IgD-negative memory B cell (primary cell): Measurements from ENCODE around the gene POU2F3. TPM values are rescaled to one million over a fixed set of nuclear protein-coding genes. Genes with fewer than 3 reads are reported as not detected.

ENCODE experiments used
- H3K27ac Mint-ChIP-seq, 3 donors: one replicate each; pipeline ENCODE4 v1.8.0; 2020 to 2022; ENCODE audit warnings: mild to moderate bottlenecking in 3 of 3, mixed read lengths in 3 of 3, moderate library complexity in 1 of 3
- H3K27me3 Mint-ChIP-seq: one replicate; pipeline ENCODE4 v1.8.0; 2021; ENCODE audit warnings: mixed read lengths
- H3K36me3 Mint-ChIP-seq: one replicate; pipeline ENCODE4 v1.8.0; 2020; ENCODE audit warnings: mild to moderate bottlenecking, mixed read lengths
- H3K4me1 Mint-ChIP-seq, 3 donors: one replicate each; pipeline ENCODE4 v1.8.0; 2020 to 2022; ENCODE audit warnings: mixed read lengths in 3 of 3, mild to moderate bottlenecking in 1 of 3
- H3K4me3 Mint-ChIP-seq, 4 donors: one replicate each; pipeline ENCODE4 v1.8.0; 2020 to 2022; ENCODE audit warnings: mild to moderate bottlenecking in 4 of 4, mixed read lengths in 4 of 4, moderate library complexity in 3 of 4
- H3K9me3 Mint-ChIP-seq, 3 donors: one replicate each; pipeline ENCODE4 v1.8.0; 2020 to 2021; ENCODE audit warnings: mixed read lengths in 3 of 3, mild to moderate bottlenecking in 1 of 3
- polyA plus RNA-seq: library from polyadenylated mRNA; unstranded; fragments of 300-500 nt; fragmentation: Illumina TruSeq; gene quantifications from one replicate; pipeline ENCODE4 v1.2.3, GENCODE V29; 2021

POU2F3 gene
- polyA plus RNA-seq, 1 donor from 2014 or later, result not detected

- H3K9me3 Mint-ChIP-seq, result peaks cover 0 to 2% (median 0%) of the 10 kb centered on the region in 3 donors
- H3K27ac Mint-ChIP-seq, result no peak overlapping the region
- no peaks in the 10 kb centered on the region for H3K4me1 Mint-ChIP-seq
- H3K36me3 Mint-ChIP-seq, result peaks cover 2% of the 10 kb centered on the region
- no peak overlapping the region for H3K4me3 Mint-ChIP-seq
- H3K27me3 Mint-ChIP-seq, result peaks cover 14% of the 10 kb centered on the region
Observed at GRCh38 chr11:120314861-120315260, 74.9 kb downstream of the POU2F3 start.

DNA sequence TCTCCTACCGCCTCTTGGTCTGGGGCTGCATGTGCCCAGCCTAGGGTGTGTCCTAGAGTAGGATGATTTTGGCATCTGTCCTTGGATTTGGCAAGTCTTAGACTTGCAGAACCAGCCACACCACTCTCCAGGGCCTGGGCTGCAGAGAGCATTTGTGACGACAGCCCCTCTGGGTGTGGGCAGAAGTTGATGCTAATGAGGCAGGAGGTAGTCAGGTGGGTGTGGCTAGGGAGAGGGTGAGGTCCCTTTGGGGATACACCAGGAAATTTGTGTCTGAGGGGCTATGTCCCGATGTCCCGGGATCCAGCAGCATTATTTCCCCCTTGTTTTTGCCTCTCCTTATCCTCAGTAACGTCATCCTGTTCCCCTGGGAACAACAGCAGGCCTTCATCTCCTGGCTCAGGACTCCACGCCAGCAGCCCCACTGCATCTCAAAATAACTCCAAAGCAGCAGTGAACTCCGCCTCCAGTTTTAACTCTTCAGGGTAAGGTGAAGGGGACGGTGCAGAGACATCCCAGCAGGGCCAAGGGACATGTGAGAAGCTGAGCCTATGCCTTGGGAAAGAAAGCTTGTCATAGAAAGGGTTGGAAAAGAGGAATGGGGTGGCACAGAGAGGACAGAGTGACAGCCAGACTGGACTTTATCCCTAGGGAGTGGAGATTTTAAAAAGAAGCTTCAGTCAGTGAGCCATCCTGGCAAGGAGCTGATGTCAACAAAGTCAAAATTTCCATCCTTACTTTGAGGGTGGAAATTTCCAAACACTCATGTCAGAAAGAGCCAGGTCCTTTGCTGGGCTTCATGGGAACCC is 77.1 kb downstream of the POU2F3 start:
- H3K27me3 Mint-ChIP-seq, result peaks cover 16% of the 10 kb centered on the region
- no peak overlapping the region for H3K4me3 Mint-ChIP-seq
- no peak overlapping the region for H3K27ac Mint-ChIP-seq
- peaks cover 2% of the 10 kb centered on the region for H3K36me3 Mint-ChIP-seq
- no peaks in the 10 kb centered on the region for H3K4me1 Mint-ChIP-seq
- H3K9me3 Mint-ChIP-seq, result peaks cover 0 to 2% (median 0%) of the 10 kb centered on the region in 3 donors

- peaks cover 0 to 2% (median 0%) of the 10 kb centered on the region in 3 donors for H3K9me3 Mint-ChIP-seq
- peaks cover 15% of the 10 kb centered on the region for H3K27me3 Mint-ChIP-seq
- H3K27ac Mint-ChIP-seq, result no peak overlapping the region
- no peaks in the 10 kb centered on the region for H3K4me1 Mint-ChIP-seq
- no peak overlapping the region for H3K4me3 Mint-ChIP-seq
- peaks cover under 1% of the 10 kb centered on the region for H3K36me3 Mint-ChIP-seq
Observed at GRCh38 chr11:120317689-120318480, 77.9 kb downstream of the POU2F3 start.

DNA sequence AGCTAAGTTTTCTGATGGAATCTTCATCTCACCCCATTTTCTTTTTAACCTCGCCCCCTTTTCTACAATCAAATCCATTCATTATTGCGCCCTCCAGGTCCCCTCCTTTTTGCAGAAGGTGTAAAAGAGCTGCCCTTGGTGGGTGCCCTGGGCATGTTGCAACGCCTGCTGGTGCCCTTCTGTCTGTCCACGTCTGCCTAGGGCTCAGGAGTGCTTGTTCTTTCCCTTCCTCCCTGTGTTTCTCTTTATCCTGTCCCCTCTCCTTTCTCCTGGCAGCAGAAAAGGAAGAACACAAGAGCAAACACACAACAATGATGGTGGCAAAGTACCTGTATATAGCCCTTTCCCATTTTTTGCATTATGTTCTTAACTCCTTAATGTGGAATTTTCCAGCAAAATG is 79.0 kb downstream of the POU2F3 start:
- H3K9me3 Mint-ChIP-seq, result peaks cover 0 to 2% (median 0%) of the 10 kb centered on the region in 3 donors
- H3K4me3 Mint-ChIP-seq, result no peak overlapping the region
- no peak overlapping the region for H3K27ac Mint-ChIP-seq
- H3K27me3 Mint-ChIP-seq, result peaks cover 17% of the 10 kb centered on the region
- H3K4me1 Mint-ChIP-seq, result no peaks in the 10 kb centered on the region
- H3K36me3 Mint-ChIP-seq, result no peaks in the 10 kb centered on the region

DNA sequence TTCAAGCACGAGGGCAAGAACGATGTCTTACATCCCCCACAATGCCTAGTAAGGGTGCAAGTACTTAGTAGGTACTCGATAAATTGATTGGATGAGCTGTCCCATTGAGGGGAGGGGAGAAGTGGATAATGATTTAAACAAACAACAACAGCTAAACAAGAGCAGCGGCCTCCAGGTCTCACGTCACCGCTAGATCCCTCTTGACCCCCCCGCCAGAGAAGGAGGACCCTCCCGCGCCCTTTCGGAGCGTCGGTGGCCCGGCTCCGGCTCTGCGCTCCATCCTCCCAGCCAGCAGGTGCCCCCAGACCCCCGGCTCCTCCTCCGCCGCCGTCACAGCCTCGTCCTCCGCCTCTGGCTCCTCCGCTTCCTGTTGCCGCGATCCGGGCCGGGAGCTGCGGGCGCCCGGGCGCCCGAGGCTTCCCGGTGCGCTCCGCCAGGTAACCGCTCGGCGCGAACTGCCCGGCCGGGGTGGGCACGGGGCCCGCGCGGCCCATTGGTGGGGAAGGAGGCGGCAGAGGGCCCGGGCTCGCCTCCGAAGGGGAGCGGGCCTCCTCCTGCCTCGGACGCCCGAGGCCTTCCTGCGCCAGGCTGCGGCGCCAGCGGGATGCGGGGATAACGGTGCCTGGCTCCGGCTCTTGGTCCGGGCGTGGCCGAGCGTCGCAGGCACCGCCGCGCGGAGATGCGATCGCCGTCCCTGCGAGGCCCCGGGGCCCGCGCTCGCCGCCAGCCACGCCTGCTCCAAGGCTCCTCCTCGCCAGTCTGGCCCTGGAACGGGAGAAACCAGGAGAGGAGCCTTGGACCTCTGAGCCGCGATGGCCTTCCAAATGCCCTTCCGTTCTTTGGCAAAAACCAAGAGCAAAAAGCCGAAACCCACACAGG is 85.2 kb downstream of the POU2F3 start, which contains the start of gene TLCD5:
Gene TLCD5 (plus strand): TSS at position 368 of the 879 bp plus-strand sequence. CDS start 2,143 bp downstream, outside the sequence.
- peaks cover 33% of the 10 kb centered on the region for H3K27me3 Mint-ChIP-seq
- H3K27ac Mint-ChIP-seq, result peak within 1 kb of the TSS in 1 of 3 donors; percentile 81
- H3K4me1 Mint-ChIP-seq, result peaks cover 8 to 11% (median 8%) of the 10 kb centered on the region in 3 donors
- H3K36me3 Mint-ChIP-seq, result no peaks in the 10 kb centered on the region
- H3K4me3 Mint-ChIP-seq, result peak within 1 kb of the TSS; percentile 67 to 90 (median 82)
- no peaks in the 10 kb centered on the region for H3K9me3 Mint-ChIP-seq

DNA sequence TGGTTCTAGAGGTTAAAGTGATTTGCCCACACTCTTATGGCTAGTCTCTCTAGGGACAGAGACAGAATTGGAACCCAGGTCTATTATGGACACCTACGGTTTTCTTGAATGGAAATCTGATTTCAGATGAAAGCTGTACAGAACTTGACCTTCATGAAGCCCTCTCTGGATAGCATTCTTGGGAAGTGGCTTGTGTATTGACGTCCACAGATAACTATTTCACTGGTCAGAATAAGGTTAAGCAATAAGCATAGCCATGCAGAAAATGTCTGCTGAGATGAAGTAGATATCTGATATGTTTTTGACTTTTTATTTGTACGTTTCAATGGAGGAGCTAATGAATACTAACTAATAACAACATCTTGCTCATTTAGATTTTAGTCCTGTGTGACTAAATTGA is 86.3 kb downstream of the POU2F3 start:
- Mint-ChIP-seq H3K36me3 (no peaks in the 10 kb centered on the region), H3K9me3 (no peaks in the 10 kb centered on the region), H3K27ac (peak overlapping the region in 1 of 3 donors; percentile 63), H3K4me3 (peak overlapping the region; percentile 22 to 80 (median 68)), H3K4me1 (peaks cover 8 to 11% (median 8%) of the 10 kb centered on the region in 3 donors), H3K27me3 (peaks cover 32% of the 10 kb centered on the region)

DNA sequence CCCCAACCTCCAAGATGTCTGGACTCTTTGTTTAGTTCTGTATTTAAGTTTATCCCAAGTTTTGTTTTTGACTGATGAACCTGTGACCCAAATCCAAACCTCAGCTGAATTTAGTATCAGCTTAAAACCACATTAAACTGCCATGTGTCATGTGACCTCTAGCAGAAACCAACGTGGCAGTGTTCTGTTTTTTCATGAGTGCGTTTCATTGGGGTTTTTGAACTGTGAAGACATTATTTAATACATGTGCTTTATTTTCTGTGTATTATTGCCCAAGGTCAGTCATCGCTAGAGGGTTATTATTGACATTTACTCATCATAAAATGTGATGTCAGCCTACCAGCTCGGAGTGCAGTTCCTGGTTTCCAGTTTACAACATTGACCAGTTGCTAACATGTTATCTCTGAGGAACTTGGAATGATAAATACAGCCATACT is 86.9 kb downstream of the POU2F3 start:
- Mint-ChIP-seq H3K27me3 (peaks cover 31% of the 10 kb centered on the region), H3K4me1 (peaks cover 8 to 11% (median 8%) of the 10 kb centered on the region in 3 donors), H3K27ac (no peak overlapping the region), H3K4me3 (peak overlapping the region in 1 of 4 donors; percentile 22), H3K9me3 (no peaks in the 10 kb centered on the region), H3K36me3 (no peaks in the 10 kb centered on the region)

DNA sequence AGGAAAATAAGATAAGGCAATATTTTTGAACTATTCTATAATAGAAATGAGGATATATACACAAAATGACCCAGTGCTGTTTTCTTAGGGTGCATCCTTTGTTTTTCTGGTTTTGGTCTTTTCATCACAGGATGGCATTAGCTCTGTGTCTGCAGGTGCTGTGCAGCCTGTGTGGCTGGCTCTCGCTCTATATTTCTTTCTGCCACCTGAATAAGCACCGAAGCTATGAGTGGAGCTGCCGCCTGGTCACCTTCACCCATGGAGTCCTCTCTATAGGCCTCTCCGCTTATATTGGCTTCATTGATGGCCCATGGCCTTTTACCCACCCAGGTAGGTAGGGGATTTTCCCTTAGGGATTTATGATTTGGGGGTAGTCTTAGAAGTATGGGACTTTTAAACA is 87.4 kb downstream of the POU2F3 start:
- Mint-ChIP-seq H3K4me3 (peak overlapping the region in 1 of 4 donors; percentile 31), H3K9me3 (no peaks in the 10 kb centered on the region)

DNA sequence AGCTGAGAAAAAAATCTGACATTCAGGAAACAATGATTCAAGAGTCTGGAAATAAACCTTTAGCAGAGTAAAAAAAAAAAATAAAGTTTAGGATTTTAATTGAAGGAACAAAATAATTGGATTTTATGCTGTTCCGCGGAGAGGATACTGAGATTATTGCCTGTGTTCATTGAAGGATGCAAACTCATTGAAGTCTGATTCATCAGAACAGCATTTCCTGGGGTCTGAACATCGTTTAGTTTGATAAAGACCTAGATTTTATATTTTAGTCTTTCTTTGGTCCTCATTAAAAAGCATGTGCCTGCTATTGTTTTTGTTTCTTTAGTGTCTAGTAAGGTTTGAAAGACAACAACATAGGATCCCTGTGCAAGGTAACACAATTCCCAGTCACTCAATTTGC is 89.6 kb downstream of the POU2F3 start:
- no peak overlapping the region for H3K27ac Mint-ChIP-seq
- H3K4me1 Mint-ChIP-seq, result peaks cover 8 to 11% (median 8%) of the 10 kb centered on the region in 3 donors
- no peak overlapping the region for H3K4me3 Mint-ChIP-seq
- H3K9me3 Mint-ChIP-seq, result no peaks in the 10 kb centered on the region
- H3K36me3 Mint-ChIP-seq, result no peaks in the 10 kb centered on the region
- peaks cover 25% of the 10 kb centered on the region for H3K27me3 Mint-ChIP-seq

More for the DNA sequence above, 87.4 kb downstream of the POU2F3 start:
- H3K27ac Mint-ChIP-seq, result no peak overlapping the region
- peaks cover 8 to 11% (median 8%) of the 10 kb centered on the region in 3 donors for H3K4me1 Mint-ChIP-seq
- no peaks in the 10 kb centered on the region for H3K36me3 Mint-ChIP-seq
- peaks cover 31% of the 10 kb centered on the region for H3K27me3 Mint-ChIP-seq

DNA sequence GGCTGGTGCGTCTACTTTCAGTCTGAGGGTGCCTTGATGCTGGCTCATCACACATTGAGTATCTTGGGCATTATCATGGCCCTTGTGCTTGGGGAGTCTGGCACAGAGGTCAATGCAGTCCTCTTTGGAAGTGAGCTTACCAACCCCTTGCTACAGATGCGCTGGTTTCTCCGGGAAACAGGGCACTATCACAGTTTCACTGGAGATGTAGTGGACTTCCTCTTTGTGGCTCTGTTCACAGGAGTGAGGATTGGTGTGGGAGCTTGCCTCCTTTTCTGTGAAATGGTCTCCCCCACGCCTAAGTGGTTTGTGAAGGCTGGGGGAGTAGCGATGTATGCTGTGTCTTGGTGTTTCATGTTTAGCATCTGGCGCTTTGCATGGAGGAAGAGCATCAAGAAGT is 90.1 kb downstream of the POU2F3 start:
- Mint-ChIP-seq H3K27ac (no peak overlapping the region), H3K9me3 (no peaks in the 10 kb centered on the region), H3K4me1 (peaks cover 8 to 15% (median 8%) of the 10 kb centered on the region in 3 donors), H3K4me3 (no peak overlapping the region), H3K36me3 (no peaks in the 10 kb centered on the region), H3K27me3 (peaks cover 21% of the 10 kb centered on the region)

- H3K27ac Mint-ChIP-seq, result no peak overlapping the region
- H3K4me1 Mint-ChIP-seq, result peaks cover 7 to 10% (median 7%) of the 10 kb centered on the region in 3 donors
Observed at GRCh38 chr11:120331301-120331996, 91.5 kb downstream of the POU2F3 start.

GRCh38 chr11:120332822-120333716 is 93.1 kb downstream of the POU2F3 start:
- Mint-ChIP-seq H3K4me1 (peaks cover 16 to 20% (median 17%) of the 10 kb centered on the region in 3 donors), H3K4me3 (no peak overlapping the region), H3K9me3 (peaks cover 0 to 2% (median 0%) of the 10 kb centered on the region in 3 donors), H3K36me3 (no peaks in the 10 kb centered on the region), H3K27me3 (peaks cover 17% of the 10 kb centered on the region), H3K27ac (peak overlapping the region in 1 of 3 donors; percentile 63)

More at GRCh38 chr11:120331301-120331996, 91.5 kb downstream of the POU2F3 start:
- H3K9me3 Mint-ChIP-seq, result no peaks in the 10 kb centered on the region
- H3K4me3 Mint-ChIP-seq, result no peak overlapping the region
- no peaks in the 10 kb centered on the region for H3K36me3 Mint-ChIP-seq
- peaks cover 12% of the 10 kb centered on the region for H3K27me3 Mint-ChIP-seq

DNA sequence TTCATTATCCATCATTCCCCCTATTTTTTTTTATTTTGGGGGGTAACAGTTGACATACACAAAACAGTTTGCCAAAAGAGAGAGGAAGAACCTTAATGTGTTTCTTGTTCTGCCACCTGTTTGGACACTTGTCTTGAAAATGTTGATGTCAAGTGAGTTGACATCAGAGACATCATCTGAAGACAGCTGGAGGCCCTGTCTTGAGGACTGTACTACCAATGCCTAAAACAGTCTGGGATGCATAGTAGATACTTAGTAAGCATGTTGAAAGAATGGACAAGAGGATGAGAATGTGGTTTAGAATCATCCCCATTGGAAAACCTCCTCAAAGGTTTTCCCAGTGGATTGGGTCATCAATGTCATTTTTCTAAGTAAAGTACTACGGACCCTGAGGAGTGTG is 93.9 kb downstream of the POU2F3 start:
- Mint-ChIP-seq H3K27ac (no peak overlapping the region), H3K4me3 (no peak overlapping the region), H3K36me3 (no peaks in the 10 kb centered on the region), H3K27me3 (peaks cover 20% of the 10 kb centered on the region), H3K4me1 (peaks cover 18 to 21% (median 20%) of the 10 kb centered on the region in 3 donors), H3K9me3 (peaks cover 0 to 2% (median 0%) of the 10 kb centered on the region in 3 donors)
